ENCODE data around the gene WDR6. TPM values are rescaled to one million over a fixed set of nuclear protein-coding genes. Genes with fewer than 3 reads are reported as not detected.
A peak's percentile ranks its signal among the peaks of the same experiment; 100 is the strongest.

WDR6 gene
- total and polyA plus RNA-seq, 2 donors (not counting 1 experiment from before 2014, with no cell fraction given) = 58.7 to 77.9 TPM

GRCh38 chr3:49005303-49005680 lies 1.9 kb upstream of the WDR6 start:
- Histone ChIP-seq H3K4me3 (replicated peaks in 1 of 4; ENCODE audit: control extremely low read depth in 1 of 4, insufficient read depth in 1 of 4, low read depth in 3 of 4, low read length in 4 of 4) (no peak overlapping the region), H3K4me1 (ENCODE audit: control insufficient read depth, extremely low read depth, insufficient read depth, low read length) (peaks cover 4% of the 10 kb centered on the region), H3K27me3 (ENCODE audit: control insufficient read depth, insufficient read depth, low read length) (no peaks in the 10 kb centered on the region), H3K27ac (ENCODE audit: insufficient read depth, low read length) (no peak overlapping the region), H3K9me3 (ENCODE audit: control insufficient read depth, insufficient read depth, low read depth, low read length) (no peaks in the 10 kb centered on the region), H3K36me3 (ENCODE audit: control insufficient read depth, insufficient read depth, low read length) (peaks cover 3% of the 10 kb centered on the region), H3K9ac (ENCODE audit: insufficient read depth, low read length) (no peak overlapping the region), H2AFZ (ENCODE audit: low read length) (no peak overlapping the region), H3K79me2 (ENCODE audit: control insufficient read depth, insufficient read depth, low read length) (peaks cover 16% of the 10 kb centered on the region), H3K4me2 (ENCODE audit: extremely low read depth, insufficient read depth, low read length) (no peak overlapping the region), H4K20me1 (ENCODE audit: control insufficient read depth, extremely low read depth, insufficient read depth, low read length) (no peaks in the 10 kb centered on the region)
- no peak for DNase-seq (ENCODE audit: low read depth in 2 of 2)
- TF ChIP-seq EZH2 (IDR thresholded peaks at IDR 0.05; ENCODE audit: low read length, missing control alignments) (no peak), CTCF (conservative IDR thresholded peaks at IDR 0.05 in 1 of 2, IDR thresholded peaks at IDR 0.05 in 1 of 2; ENCODE audit: low read depth in 1 of 2, low read length in 2 of 2) (no peak)

GRCh38 chr3:49005998-49006397 lies 1.2 kb upstream of the WDR6 start:
- Histone ChIP-seq H4K20me1 (ENCODE audit: control insufficient read depth, extremely low read depth, insufficient read depth, low read length) (no peaks in the 10 kb centered on the region), H2AFZ (ENCODE audit: low read length) (no peak overlapping the region), H3K4me2 (ENCODE audit: extremely low read depth, insufficient read depth, low read length) (peak overlapping the region; percentile 73), H3K9me3 (ENCODE audit: control insufficient read depth, insufficient read depth, low read depth, low read length) (no peaks in the 10 kb centered on the region), H3K4me1 (ENCODE audit: control insufficient read depth, extremely low read depth, insufficient read depth, low read length) (peaks cover 4% of the 10 kb centered on the region), H3K9ac (ENCODE audit: insufficient read depth, low read length) (no peak overlapping the region), H3K79me2 (ENCODE audit: control insufficient read depth, insufficient read depth, low read length) (peaks cover 16% of the 10 kb centered on the region), H3K36me3 (ENCODE audit: control insufficient read depth, insufficient read depth, low read length) (peaks cover 3% of the 10 kb centered on the region), H3K27me3 (ENCODE audit: control insufficient read depth, insufficient read depth, low read length) (no peaks in the 10 kb centered on the region), H3K27ac (ENCODE audit: insufficient read depth, low read length) (peak overlapping the region; percentile 85), H3K4me3 (replicated peaks in 1 of 4; ENCODE audit: control extremely low read depth in 1 of 4, insufficient read depth in 1 of 4, low read depth in 3 of 4, low read length in 4 of 4) (peak overlapping the region in 2 of 4 experiments; percentile 82 to 84)
- DNase-seq (ENCODE audit: low read depth in 2 of 2) = no peak
- TF ChIP-seq EZH2 (IDR thresholded peaks at IDR 0.05; ENCODE audit: low read length, missing control alignments) (no peak), CTCF (conservative IDR thresholded peaks at IDR 0.05 in 1 of 2, IDR thresholded peaks at IDR 0.05 in 1 of 2; ENCODE audit: low read depth in 1 of 2, low read length in 2 of 2) (no peak)

GRCh38 chr3:49006408-49007067 lies 653 bp upstream of the WDR6 start:
- Histone ChIP-seq H4K20me1 (ENCODE audit: control insufficient read depth, extremely low read depth, insufficient read depth, low read length) (no peaks in the 10 kb centered on the region), H3K36me3 (ENCODE audit: control insufficient read depth, insufficient read depth, low read length) (peaks cover 5% of the 10 kb centered on the region), H3K79me2 (ENCODE audit: control insufficient read depth, insufficient read depth, low read length) (peaks cover 21% of the 10 kb centered on the region), H3K9ac (ENCODE audit: insufficient read depth, low read length) (peak overlapping the region; percentile 71), H3K27me3 (ENCODE audit: control insufficient read depth, insufficient read depth, low read length) (no peaks in the 10 kb centered on the region), H3K4me2 (ENCODE audit: extremely low read depth, insufficient read depth, low read length) (peak overlapping the region; percentile 73), H3K4me1 (ENCODE audit: control insufficient read depth, extremely low read depth, insufficient read depth, low read length) (peaks cover 4% of the 10 kb centered on the region), H3K4me3 (replicated peaks in 1 of 4; ENCODE audit: control extremely low read depth in 1 of 4, insufficient read depth in 1 of 4, low read depth in 3 of 4, low read length in 4 of 4) (peak overlapping the region; percentile 51 to 84 (median 72)), H3K27ac (ENCODE audit: insufficient read depth, low read length) (peak overlapping the region; percentile 85), H3K9me3 (ENCODE audit: control insufficient read depth, insufficient read depth, low read depth, low read length) (no peaks in the 10 kb centered on the region), H2AFZ (ENCODE audit: low read length) (no peak overlapping the region)
- TF ChIP-seq CTCF (conservative IDR thresholded peaks at IDR 0.05 in 1 of 2, IDR thresholded peaks at IDR 0.05 in 1 of 2; ENCODE audit: low read depth in 1 of 2, low read length in 2 of 2) = no peak
- TF ChIP-seq EZH2 (IDR thresholded peaks at IDR 0.05; ENCODE audit: low read length, missing control alignments) = no peak
- DNase-seq (ENCODE audit: low read depth in 2 of 2) = peak; percentile 60 to 72

Data from fibroblast of lung (primary cell).